ENCODE results near the gene SYT8.

GRCh38 chr11:1872267-1872985, 37.6 kb downstream of the SYT8 start:
- TF ChIP-seq CTCF (IDR thresholded peaks at IDR 0.05) = no peak
- no peak for TF ChIP-seq POLR2A (IDR thresholded peaks at IDR 0.05; ENCODE audit: low read depth)
- TF ChIP-seq POLR2AphosphoS5 (IDR thresholded peaks at IDR 0.05) = no peak
